HG03135 (cell line): ENCODE data around the gene ABCC8.

Experiments used
- ATAC-seq: cut with Tn5 transposase; IDR thresholded peaks from one replicate; pipeline ENCODE4 v1.9.1; 2021; ENCODE audit warnings: mild to moderate bottlenecking, moderate library complexity; ENCODE audit not compliant: unreplicated experiment

The ABCC8 gene

DNA sequence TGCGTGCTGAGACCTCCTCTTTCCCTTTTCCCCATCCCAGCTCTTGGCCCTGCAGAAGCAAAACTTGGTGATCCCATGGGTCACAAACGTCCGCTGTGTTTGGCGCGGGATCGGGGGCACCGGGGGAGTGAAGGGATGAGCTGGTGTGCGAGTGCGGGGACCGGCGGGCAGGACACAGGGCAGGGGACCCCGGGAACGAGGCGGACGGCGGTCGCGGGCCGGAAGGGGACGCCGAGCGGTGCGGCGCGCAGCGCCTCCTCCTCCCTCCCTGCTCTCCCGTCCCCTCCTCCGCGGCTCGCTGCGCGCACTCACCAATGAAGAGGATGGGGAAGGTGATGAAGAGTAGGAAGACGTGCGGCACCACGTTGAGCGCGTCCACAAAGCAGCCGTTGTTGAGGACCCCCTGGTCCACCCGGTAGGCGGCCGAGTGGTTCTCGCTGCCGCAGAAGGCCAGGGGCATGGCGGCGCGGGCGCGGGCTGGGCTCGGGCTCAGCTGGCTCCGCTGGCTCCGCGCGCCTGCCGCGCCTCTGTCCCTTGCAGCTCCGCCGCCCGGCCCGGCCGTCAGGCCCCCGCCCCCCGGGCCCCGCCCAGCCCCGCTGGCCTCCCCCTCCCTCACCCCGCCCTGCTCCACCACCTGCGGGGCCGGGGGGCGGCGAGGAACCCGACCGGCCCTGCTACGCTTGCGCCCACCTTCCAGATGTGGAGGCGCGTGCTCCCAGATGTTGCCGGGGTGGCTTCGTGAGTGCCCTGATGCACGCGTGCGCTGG, at the start of gene ABCC8:
Gene ABCC8 (minus strand): TSS at position 529 of the 767 bp plus-strand sequence. CDS start 69 bp downstream, at position 460.
- ATAC-seq: no peak

DNA sequence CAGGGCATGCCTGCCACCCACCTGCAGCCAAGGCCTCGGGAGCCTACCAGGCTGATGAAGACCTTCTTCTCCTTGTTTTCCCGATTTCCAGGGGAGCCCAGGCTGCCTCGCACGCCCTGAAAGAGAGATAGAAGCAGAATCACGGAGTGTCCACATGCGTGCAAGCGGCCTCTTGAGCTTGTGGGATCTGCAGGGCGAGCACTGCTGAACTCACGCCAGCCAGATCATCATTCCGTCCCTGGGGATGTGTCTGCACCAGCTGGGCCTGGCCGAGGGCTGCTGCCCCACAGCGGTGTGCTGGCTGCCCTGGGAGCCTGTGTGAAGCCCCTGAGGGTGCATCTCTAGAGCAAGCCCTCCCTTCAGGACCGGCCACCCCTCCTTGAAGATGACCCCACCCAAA, 49.7 kb upstream of the ABCC8 start:
- ATAC-seq: no peak

DNA sequence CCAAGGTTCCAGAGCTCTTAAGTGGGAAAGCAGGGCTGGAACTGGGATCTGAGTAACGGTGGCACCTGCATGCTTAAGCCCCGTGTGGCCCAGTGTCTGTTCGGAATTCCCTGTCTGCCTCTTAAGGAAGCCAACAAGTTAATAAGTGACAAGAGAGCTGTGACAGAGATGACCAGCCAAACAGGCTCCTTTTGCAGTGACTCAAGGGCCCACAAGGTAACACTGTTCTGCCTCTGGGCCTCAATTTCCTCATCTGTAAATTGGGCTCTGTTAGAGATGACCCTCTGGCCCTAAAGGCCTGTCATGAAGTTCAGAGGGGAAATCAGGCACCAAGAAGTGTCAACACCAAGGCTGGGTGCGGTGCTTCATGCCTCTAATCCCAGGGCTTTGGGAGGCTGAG, 48.9 kb upstream of the ABCC8 start:
- ATAC-seq: no peak

GRCh38 chr11:17524221-17524620, 47.6 kb upstream of the ABCC8 start:
- no peak for ATAC-seq

DNA sequence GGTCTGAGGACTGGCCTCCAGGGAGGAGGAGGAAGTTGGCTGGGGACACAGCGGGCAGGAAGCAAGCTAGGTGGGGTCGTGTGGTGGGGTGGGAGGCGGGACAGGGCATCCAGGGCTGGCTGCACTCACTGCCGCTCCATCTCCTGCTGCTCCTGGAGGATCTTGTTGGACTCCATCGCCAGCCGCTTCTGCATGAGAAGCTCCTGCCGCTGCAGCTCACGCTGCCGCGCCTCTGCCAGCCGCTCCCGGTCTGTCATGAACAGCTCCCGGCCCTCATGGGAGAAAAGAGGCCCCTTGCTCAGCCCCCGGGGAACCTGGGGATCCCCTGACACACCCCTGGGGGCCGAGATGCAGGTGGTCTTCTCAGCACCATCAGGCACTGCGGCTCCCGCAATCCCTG, 46.0 kb upstream of the ABCC8 start:
- ATAC-seq: no peak

DNA sequence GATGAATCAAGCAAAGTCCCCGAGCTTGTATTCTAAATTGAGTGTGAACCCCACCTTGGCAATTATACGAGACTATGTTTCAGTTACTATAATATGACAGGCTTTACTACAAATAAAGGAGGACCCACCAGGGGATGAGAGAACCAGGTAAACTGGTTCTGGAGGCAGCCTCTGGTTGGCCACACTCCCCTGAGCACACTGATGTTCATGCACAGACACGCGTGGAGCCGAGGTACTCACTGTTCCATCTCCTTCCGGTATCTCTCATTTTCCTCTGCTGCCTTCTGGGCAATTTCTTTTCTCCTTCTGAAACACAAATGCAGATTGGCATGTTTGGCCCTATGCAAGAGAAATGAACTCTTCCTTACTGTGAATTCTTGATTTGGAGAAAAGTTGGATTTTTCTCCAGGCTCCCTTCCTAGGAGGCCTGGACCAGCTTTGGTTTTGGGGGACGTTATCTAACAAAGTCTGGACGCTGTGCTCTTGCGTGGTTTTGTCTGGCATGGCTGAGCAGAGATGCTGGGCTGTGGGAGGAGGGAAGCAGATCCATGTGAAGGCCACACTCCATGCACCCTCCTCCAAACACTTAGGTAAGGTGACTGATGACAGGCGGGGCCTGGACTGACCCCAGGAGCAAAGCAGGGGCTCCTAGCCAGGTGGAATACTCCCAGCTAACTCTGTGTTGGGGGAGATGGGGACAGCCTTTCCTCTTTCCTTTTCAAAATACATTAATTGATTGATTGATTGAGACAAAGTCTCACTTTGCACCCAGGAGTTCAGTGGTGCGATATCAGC, 44.7 kb upstream of the ABCC8 start:
- no peak for ATAC-seq

GRCh38 chr11:17519061-17519885, 42.6 kb upstream of the ABCC8 start:
- no peak for ATAC-seq

DNA sequence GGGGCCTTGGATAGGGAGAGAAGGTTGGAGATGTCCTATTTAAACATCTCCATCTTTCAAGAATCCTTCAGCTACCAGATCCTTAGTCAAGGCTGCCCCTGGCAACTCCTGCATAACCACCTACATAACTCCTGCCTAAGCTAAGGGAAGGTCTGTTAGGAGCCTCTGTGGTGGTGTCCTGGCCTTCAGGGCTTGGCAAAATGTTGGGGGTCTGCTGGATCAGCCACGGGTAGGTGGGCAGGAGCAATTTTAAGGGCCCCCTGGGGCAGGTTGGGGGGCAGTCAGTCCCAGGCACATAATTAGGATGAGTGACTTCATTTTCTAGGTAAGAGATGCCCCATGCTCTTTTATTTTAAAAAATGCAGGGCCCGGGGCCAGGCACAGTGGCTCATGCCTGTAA, 41.7 kb upstream of the ABCC8 start:
- no peak for ATAC-seq

DNA sequence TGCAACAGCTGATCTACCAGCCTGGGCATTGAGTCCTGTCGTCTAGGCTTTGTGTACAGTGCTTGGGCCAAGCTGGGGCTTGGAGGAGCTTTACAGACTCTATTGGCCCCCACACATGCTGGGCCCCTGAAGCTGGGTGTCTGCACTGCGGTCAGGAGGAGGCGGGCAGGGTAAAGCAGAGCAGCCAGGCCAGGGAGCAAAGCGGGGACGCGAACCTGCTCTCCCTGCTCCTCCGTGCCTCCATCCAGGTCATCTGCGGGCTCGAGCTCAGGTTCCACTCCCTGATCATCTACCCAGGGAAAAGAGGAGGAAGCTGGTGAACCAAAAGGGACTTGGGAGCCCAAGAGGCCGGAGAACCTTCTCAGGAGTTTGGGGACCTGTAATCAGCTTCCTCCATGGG, 40.5 kb upstream of the ABCC8 start:
- ATAC-seq: no peak

GRCh38 chr11:17516551-17517150, 40.0 kb upstream of the ABCC8 start:
- no peak for ATAC-seq

GRCh38 chr11:17515443-17516176, 39.0 kb upstream of the ABCC8 start:
- ATAC-seq: no peak

- ATAC-seq: no peak
Observed at GRCh38 chr11:17514476-17514875, 37.8 kb upstream of the ABCC8 start.

- ATAC-seq: no peak
Observed at GRCh38 chr11:17513853-17514252, 37.2 kb upstream of the ABCC8 start.

DNA sequence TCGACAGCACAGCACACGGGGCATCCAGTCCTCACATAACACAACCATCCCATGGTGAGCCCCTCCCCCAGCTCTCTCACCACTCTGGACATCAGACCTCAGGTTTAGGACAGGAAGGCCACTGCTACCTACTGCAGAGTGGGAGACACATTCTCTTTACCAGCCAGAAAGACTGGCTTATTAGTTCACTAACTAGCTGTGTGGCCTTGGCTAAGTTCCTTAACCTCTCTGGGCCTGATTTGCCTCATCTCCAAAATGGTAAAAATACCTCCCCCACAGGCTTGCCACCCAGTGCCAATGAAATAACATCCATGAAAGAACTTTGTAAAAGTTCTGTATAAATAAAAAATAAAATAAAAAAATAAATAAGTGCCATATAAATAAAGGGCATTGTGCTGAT, 35.5 kb upstream of the ABCC8 start:
- ATAC-seq: no peak

- no peak for ATAC-seq
Observed at GRCh38 chr11:17511571-17511970, 34.9 kb upstream of the ABCC8 start.

DNA sequence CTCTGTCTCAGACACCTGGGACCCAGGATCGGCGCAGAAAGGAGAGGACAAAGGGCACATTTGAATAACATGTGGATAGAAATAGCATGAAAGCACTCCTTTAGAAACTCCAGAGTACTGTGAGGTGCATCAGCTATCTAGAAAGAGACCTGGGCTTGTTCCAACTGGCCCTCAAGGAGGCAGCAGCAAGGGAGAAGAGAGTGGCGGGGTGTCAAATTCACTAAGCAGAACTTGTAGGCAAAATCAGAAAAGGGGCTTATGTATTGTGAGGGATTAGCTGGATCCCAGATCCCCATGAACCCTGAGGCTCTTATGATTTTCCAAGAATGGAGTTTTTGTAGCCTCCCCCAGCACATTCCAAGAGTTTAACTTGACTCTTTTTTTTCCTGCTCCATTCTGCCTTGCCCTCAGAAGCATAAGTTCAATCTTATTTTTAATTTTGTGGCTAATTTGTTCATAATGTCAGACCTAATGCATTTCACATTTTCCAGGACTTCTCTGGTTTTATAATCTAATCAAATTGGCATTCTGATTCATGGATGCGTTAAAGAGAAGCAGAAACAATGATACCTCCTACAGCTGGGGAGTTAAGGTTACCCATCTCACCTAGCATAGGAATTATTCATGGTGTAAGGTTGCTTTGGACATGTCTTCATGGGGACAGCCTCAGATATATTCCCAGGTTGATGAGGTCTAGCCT, 34.0 kb upstream of the ABCC8 start:
- no peak for ATAC-seq

DNA sequence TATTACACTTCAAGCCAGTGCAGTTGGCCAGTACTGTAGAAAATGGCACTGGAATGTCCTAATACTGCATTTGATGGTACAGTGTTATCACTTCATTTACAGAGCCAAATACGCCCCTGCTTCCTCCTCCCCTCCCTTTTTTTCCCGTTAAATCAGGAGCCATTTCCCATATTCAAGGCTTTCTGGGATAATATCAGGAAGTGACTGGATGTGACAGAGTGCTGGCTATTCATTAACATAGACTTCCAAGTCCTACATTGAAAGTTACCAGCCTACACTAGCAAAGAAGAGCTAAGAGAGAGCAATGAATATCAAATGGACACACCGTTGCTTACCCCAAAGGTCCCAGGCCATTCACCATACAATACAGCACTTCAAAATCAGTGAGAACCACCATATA, 32.1 kb upstream of the ABCC8 start:
- no peak for ATAC-seq

- ATAC-seq: no peak
Observed at GRCh38 chr11:17508306-17508705, 31.7 kb upstream of the ABCC8 start.

- no peak for ATAC-seq
Observed at GRCh38 chr11:17507773-17508172, 31.1 kb upstream of the ABCC8 start.

- ATAC-seq: no peak
Observed at GRCh38 chr11:17506942-17507341, 30.3 kb upstream of the ABCC8 start.
